ENCODE measurements around the gene WDR33.

Gene WDR33

GRCh38 chr2:127685410-127686080 lies 125.4 kb downstream of the WDR33 start:
- no peak for DNase-seq

GRCh38 chr2:127683757-127684156 lies 127.2 kb downstream of the WDR33 start:
- no peak for DNase-seq

DNA sequence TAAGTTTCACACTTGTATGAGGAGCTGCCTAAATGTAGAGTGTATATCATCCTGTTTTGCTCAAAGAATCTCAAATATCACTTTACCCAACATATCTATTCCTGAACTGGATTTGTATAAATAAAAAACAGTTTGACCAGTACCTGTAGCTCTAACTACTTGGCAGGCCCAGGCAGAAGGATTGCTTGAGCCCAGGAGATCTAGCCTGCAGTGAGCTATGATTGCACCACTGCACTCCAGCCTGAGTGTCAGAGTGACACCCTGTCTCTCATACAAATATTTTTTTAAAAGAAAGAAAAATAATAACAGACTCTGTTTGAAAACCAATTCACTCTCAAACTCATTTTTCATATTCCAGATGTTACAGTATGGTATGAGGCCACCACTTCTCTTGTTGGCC lies 127.9 kb downstream of the WDR33 start:
- no peak for DNase-seq

GRCh38 chr2:127681976-127682857 lies 128.8 kb downstream of the WDR33 start:
- no peak for DNase-seq

GRCh38 chr2:127681288-127681804 lies 129.6 kb downstream of the WDR33 start:
- no peak for DNase-seq

DNA sequence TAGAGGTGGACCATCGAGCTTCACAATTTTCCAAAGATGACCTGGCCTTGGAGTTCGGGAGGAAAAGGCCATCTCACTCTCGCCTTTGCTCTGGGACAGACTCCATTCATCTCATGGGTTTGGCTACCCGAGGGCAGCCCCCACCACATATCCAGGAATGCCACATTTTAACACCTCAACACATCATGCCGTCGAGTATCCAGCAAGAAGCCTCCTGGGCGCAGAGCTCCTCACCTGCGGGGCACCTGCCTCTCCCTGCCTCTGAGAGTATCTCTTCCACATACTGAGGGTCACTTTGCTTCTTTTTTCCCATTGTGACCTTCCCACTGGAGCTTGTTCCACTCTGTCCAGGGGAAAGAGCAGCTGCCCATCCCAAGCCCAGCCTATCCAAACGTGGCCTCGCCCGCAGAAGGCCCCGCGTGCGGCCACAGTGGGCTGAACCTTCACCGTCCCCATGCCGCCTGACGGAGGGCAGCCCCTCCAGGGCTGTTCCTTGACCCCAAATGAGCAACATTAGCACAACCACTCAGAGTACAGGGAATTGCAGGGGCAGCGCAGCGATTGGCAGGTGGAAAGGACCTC lies 130.2 kb downstream of the WDR33 start:
- no peak for DNase-seq

GRCh38 chr2:127679680-127680361 lies 131.2 kb downstream of the WDR33 start:
- DNase-seq = no peak

DNA sequence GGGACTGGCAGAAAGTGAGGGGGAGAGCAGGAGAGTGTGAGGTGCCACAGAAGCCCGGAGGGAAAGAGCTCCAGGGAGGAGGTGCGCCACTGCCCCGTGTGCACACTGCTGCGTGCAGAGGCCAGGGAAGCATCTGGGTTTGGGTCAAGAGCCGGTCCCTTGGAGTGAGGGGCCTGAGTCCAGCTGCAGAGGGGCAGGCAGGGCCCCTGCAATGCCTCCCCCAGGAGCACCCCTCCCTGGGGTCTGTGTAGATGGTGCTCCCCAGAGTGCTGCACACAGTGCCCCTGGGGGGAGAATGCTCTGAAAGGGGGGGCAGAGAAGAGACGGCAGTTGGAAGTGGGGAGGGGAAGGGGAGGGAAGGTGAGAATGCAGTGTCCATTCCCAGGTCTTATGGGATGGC lies 132.0 kb downstream of the WDR33 start:
- DNase-seq = no peak

DNA sequence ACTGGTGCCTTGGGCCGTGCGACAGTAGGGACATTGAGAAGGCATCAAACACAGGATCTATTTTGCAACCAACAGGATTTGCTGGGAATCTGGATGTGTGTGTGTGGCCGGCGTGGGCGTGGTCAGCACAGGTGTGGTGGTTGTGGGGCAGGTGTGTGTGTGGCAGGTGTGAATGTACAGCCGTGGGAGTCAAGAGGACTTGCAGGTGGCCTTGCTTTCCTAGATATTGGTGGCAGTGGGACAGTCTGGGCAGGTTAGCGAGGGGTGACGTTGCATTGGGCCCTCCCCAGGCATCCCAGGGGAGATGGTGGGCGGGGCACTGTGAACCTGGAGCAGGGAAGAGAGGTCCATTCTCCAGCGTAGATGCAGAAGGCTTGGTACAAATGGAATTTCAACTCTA lies 132.4 kb downstream of the WDR33 start:
- no peak for DNase-seq

- DNase-seq = no peak
Observed at GRCh38 chr2:127676906-127677305, 134.1 kb downstream of the WDR33 start.

GRCh38 chr2:127675331-127676261 lies 135.4 kb downstream of the WDR33 start, which contains the start of gene LIMS2:
Gene LIMS2 (minus strand): TSS chr2:127675530. CDS start chr2:127675024, 506 bp downstream.
- DNase-seq = no peak

GRCh38 chr2:127674241-127675209 lies 136.4 kb downstream of the WDR33 start:
- DNase-seq = no peak

DNA sequence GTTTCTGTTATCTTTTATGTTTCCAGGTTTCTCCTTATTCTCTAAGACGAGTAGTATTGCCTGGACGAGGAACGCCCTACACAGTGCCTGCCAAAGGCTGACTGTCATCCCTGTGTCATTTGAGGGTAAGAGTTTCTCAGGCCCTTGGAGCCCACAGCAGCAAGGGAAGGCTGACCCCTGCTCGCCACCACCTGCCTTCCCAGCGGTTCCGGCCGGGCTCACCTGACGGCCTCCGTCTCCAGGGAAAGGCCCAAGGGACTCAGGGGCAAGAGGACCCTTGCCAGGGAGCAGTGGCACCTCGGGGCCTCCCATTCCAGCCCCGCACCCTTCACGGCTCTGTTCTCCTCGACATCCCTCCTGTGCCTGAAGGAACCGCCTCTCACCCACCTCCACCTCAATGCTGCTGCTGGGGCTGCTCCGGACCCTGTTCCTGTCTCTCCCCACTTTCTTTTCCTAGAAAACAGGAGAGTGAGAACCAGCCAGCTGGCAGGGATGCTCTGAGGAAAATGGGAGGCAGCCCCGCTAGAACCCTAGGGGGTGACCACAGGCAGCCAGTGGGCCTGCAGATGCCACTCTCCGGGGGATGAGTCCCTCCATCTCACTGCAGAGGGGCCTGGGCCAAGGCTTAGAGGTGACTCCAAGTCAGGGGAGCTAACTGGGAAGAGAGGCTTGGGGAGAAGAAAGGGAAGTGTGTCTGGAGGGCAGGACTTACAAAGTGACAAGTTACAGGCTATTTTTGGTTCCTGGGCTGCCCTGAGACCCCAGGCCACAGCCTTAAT lies 137.5 kb downstream of the WDR33 start:
- DNase-seq = no peak

DNA sequence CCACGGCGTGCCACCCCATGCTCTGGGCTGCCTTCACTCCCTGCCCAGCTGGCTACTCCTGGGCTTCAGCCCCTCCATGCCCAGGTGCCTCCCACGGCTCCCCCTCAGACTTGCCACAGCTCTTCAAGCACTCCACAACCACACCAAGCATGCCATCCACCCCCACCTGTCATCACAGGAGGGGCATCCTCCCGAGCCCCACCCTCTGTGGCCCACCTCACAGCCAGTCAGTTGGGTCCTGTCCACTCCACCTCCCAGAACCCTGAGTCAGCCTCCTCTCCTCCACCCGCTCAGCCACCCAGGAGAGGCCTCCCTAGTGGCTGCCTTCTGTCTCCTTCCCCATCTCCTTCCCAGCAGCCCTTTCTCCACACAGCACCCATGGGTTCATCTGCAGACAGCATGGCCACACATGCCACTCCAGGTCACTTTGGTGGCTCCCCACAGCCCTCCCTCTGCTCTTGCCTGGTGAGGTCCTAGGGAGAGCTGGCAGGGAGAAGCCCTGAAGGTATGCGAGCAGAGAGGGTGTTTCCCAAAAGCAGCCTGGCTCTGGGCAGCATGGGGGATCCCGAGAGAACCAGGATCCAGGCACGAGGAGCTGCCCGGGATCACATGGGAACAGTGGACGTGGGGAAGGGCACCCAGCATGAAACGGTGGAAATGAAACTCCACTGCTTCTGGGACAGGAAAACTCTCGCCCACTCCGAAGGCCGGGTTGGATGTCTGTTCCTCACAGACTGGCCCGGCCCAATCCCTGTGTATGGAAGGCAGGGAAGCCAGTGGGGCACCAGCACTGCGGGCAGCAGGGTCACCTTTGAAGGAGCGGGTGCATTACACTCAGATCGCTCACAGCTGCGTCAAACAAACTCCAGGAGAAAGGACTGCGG lies 138.4 kb downstream of the WDR33 start:
- no peak for DNase-seq

DNA sequence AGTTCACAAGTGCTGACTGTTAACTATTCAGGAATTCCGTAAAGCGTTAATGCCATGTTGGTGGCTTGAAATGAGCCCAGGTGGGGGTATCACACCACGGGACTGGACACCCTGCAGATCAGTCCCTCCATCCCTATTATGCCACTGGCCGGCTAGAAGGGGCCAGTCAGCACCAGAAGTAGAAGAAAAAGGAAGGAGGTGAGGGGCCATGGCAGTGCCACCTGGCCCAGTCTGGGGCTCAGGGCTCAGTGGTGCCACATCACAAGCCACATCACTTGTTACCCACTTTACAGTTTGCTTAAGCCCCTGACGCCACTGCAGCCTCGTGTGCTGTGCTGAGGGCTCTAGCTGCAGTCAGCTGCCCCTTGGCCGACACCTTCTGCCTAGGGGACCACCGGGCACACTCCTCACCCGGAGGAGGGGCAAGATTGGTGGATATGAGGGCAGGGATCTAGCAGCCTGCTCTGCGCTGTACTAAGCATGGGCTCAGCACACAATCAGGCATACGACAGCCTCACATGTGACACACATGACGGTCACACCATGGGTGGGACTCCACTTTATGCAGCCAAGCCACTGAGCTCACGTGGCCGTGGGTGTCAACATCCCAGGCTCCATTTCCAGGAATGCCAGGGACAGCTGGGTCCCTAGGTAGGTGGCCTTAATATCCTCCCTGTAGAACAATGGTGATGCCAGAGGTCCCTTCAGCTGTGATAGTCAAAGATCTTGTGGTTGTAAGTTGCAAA lies 139.2 kb downstream of the WDR33 start:
- no peak for DNase-seq

GRCh38 chr2:127670957-127671290 lies 140.0 kb downstream of the WDR33 start:
- no peak for DNase-seq

DNA sequence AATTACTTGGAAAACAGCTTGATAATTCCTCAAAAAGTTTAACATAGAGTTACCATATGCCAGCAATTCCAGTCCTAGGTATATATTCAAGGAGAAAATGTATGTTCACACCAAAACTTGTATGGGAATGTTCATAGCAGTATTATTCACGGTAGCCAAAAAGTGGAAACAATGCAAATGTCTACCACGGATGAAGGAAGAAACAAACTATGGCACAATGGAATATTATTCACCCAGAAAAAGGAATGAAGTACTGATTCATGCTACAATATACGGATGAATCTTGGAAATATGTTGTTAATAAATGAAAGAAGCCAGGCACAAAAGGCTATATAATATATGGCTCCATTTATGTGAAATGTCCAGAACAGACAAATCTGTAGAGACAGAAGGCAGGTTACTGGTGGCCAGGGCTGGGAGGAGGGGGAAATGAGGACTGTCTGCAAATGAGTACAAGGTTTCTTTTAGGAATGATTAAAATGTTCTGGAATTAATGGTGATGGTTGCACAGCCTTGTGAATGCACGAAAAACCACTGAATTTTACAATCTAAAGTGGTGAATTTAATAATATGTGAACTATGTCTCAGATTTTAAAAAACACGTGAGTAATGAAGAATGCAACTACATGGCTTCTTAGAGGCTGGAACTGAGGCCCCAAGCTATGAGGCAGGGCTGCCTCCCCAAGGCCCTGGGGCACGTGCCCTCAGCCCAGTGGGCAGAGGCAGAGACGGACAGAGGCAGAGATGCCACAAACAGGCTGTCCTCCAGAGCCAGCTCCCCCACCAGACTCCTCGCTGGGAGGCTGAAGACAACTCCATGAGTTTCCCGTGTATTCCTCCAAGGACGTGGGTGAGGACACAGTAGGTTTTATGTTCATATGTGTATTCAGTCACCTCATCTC lies 140.7 kb downstream of the WDR33 start:
- DNase-seq = no peak
